ENCODE measurements around the gene C22orf39. TPM values are rescaled to one million over a fixed set of nuclear protein-coding genes. Genes with fewer than 3 reads are reported as not detected.
A peak's percentile ranks its signal among the peaks of the same experiment; 100 is the strongest.

C22orf39 gene
- total and polyA plus RNA-seq, 4 experiments from 2014 or later = 40.5 to 58.3 (median 48.9) TPM

DNA sequence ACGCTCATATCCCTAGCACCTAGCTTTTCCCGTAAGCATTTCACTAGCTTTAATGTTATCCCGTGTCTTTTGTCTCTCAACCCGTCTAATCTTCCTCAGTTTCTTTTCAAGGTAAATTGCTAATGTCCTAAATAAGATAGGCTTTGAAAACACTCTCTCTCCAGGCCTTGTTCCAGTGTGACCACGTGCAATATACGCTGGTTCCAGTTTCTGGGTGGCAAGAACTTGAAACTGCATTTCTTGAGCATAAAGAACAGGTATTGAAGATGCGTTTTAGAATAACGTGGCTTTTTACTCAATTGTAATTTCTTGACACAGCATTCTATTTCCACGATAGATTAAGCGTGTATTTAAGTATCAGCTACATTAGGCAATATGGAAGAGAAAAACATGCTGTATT, 33.3 kb upstream of the C22orf39 start:
- no peaks in the 10 kb centered on the region for H3K27me3 ChIP-seq (ENCODE audit: insufficient read depth, low read length)
- H3K36me3 Mint-ChIP-seq = peaks cover 3 to 18% of the 10 kb centered on the region in 2 donors
- H3K4me3 Mint-ChIP-seq = peak overlapping the region in 6 of 8 donors; percentile 51 to 98 (median 92)
- H3K27ac Mint-ChIP-seq = no peak overlapping the region
- H3K9me3 ChIP-seq (ENCODE audit: control insufficient read depth in 1 of 2, low read length in 2 of 2) = no peaks in the 10 kb centered on the region
- ChIA-PET CTCF (ENCODE audit: partially characterized antibody) (no interaction called here), POLR2A (ENCODE audit: partially characterized antibody) (no interaction called here)
- intact Hi-C loops (cut with micrococcal nuclease) = no loop called here
- no peak overlapping the region for H3K27ac ChIP-seq (ENCODE audit: low read depth, low read length)
- no peak for DNase-seq
- H3K4me3 ChIP-seq (ENCODE audit: low read length in 2 of 2) = peak overlapping the region in 1 of 2 donors; percentile 21
- H3K9me3 Mint-ChIP-seq = no peaks in the 10 kb centered on the region
- H3K4me1 Mint-ChIP-seq = peaks cover 19 to 39% (median 28%) of the 10 kb centered on the region in 4 donors
- H3K4me1 ChIP-seq (ENCODE audit: insufficient read depth, low read length) = peaks cover 18% of the 10 kb centered on the region
- no peaks in the 10 kb centered on the region for H3K27me3 Mint-ChIP-seq
- H3K36me3 ChIP-seq (ENCODE audit: insufficient read depth, low read length) = no peaks in the 10 kb centered on the region

GRCh38 chr22:19480173-19480568, 32.7 kb upstream of the C22orf39 start:
- peak overlapping the region; percentile 96 for H3K27ac ChIP-seq (ENCODE audit: low read depth, low read length)
- CTCF ChIA-PET (ENCODE audit: partially characterized antibody) = interaction anchor here (0.7 to 3.6 kb wide), 5 partner anchors 14 to 339 kb away, joined by 3 to 19 read pairs (median 4); partner anchors contain the start of gene ESS2

DNA sequence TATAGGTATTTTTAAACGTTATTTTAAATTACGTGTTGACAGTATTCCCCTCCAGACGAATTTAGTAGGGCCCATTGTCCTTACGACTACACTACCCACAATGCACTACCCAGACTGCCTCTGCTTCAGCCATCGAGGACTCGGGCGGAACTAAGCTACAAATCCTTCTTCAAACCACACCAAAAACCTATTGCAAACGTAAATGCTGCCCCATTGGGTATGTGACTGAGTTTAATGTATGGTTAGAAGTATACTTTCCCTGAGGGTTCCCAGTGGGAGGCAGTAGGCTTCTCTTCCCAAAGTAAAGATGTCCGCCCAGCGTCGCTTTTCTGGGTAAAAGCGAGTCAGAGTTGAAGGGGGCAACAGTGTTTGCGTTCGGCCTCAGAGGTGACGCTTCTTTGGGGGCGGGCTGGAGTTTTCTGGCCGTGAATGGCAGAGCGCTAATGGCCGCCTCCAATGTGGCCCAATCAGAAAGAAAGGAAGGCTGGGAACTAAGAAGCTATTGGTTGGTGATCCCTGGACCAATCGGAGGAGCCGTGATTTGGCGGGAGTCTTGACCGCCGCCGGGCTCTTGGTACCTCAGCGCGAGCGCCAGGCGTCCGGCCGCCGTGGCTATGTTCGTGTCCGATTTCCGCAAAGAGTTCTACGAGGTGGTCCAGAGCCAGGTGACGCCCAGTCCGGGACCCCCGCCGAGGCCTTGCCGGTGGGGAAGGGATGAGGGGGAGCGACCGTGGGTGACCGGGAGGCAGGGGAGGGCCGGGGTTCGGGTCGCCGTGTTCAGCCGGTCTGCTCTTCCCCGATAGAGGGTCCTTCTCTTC, 32.1 kb upstream of the C22orf39 start, which contains the start of gene CDC45:
CDC45 (plus strand) TSS at position 566 of the 818 bp plus-strand sequence; CDS start at position 615, 49 bp downstream.
- no peaks in the 10 kb centered on the region for H3K27me3 ChIP-seq (ENCODE audit: insufficient read depth, low read length)
- peak within 1 kb of the TSS; percentile 62 to 83 for H3K4me3 ChIP-seq (ENCODE audit: low read length in 2 of 2)
- H3K36me3 Mint-ChIP-seq = peaks cover 5 to 21% of the 10 kb centered on the region in 2 donors
- peak within 1 kb of the TSS; percentile 91 to 98 (median 94) for H3K4me3 Mint-ChIP-seq
- H3K4me1 Mint-ChIP-seq = peaks cover 21 to 46% (median 34%) of the 10 kb centered on the region in 4 donors
- CTCF ChIA-PET (ENCODE audit: partially characterized antibody) = interaction anchor here (0.7 to 3.6 kb wide), 7 partner anchors 9 to 339 kb away, joined by 3 to 19 read pairs (median 3); partner anchors contain the start of gene ESS2
- no peaks in the 10 kb centered on the region for H3K27me3 Mint-ChIP-seq
- no peaks in the 10 kb centered on the region for H3K36me3 ChIP-seq (ENCODE audit: insufficient read depth, low read length)
- H3K27ac ChIP-seq (ENCODE audit: low read depth, low read length) = peak within 1 kb of the TSS; percentile 96
- H3K9me3 Mint-ChIP-seq = no peaks in the 10 kb centered on the region
- H3K27ac Mint-ChIP-seq = peak within 1 kb of the TSS; percentile 97 to 100 (median 100)
- H3K9me3 ChIP-seq (ENCODE audit: control insufficient read depth in 1 of 2, low read length in 2 of 2) = no peaks in the 10 kb centered on the region
- DNase-seq = peak; percentile 95 to 97 (median 95)
- peaks cover 18% of the 10 kb centered on the region for H3K4me1 ChIP-seq (ENCODE audit: insufficient read depth, low read length)
- intact Hi-C loops (cut with micrococcal nuclease) = loop anchor here (1.0 to 2.0 kb wide), 6 partner anchors 32 to 357 kb away; partner anchors contain the start of genes C22orf39, DGCR2, ESS2 and MRPL40
- POLR2A ChIA-PET (ENCODE audit: partially characterized antibody) = interaction anchor here (0.7 to 3.9 kb wide), 17 partner anchors 13 to 371 kb away, joined by 3 to 47 read pairs (median 4); partner anchors contain the start of genes C22orf39, DGCR2, ESS2 and HIRA

More at GRCh38 chr22:19480173-19480568, 32.7 kb upstream of the C22orf39 start:
- Mint-ChIP-seq H3K36me3 (peaks cover 5 to 20% of the 10 kb centered on the region in 2 donors), H3K27ac (peak overlapping the region; percentile 19 to 100 (median 77)), H3K4me3 (peak overlapping the region; percentile 91 to 98 (median 94)), H3K4me1 (peaks cover 21 to 46% (median 32%) of the 10 kb centered on the region in 4 donors), H3K27me3 (no peaks in the 10 kb centered on the region), H3K9me3 (no peaks in the 10 kb centered on the region)
- no peaks in the 10 kb centered on the region for H3K36me3 ChIP-seq (ENCODE audit: insufficient read depth, low read length)
- POLR2A ChIA-PET (ENCODE audit: partially characterized antibody) = interaction anchor here (0.7 to 3.9 kb wide), 12 partner anchors 14 to 370 kb away, joined by 3 to 47 read pairs (median 4); partner anchors contain the start of genes C22orf39, DGCR2, ESS2 and HIRA
- H3K4me1 ChIP-seq (ENCODE audit: insufficient read depth, low read length) = peaks cover 18% of the 10 kb centered on the region
- H3K27me3 ChIP-seq (ENCODE audit: insufficient read depth, low read length) = no peaks in the 10 kb centered on the region
- peak overlapping the region; percentile 21 to 62 for H3K4me3 ChIP-seq (ENCODE audit: low read length in 2 of 2)
- intact Hi-C loops (cut with micrococcal nuclease) = no loop called here
- no peaks in the 10 kb centered on the region for H3K9me3 ChIP-seq (ENCODE audit: control insufficient read depth in 1 of 2, low read length in 2 of 2)
- DNase-seq = peak in 2 of 5 donors; percentile 2 to 3

DNA sequence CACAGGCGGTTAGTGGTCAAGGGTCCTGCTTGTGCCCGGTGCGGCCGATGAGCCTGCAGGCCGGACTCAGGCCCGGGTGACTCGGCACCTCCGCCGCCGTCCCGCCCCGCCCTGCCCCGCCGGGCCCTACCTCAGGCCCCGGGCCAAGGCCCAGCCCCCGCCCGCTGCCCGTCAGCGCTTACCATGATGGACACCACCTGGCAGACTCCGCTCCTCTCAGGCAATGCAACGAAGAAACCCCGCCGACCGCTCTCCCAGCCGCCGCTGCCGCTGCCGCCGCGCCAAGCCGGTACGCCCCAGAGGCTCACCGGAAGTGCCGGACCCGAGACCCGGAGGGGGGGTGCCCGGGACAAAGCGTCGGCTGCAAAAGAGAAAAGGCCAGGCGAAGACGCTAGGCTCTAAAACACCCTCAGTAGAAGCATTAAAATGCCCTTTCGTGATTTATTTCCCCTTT, 31.4 kb upstream of the C22orf39 start, which contains the start of gene UFD1:
UFD1 (minus strand) TSS at position 293 of the 454 bp plus-strand sequence; CDS start at position 185, 108 bp downstream.
- Mint-ChIP-seq H3K4me1 (peaks cover 21 to 46% (median 34%) of the 10 kb centered on the region in 4 donors), H3K36me3 (peaks cover 6 to 23% of the 10 kb centered on the region in 2 donors), H3K9me3 (no peaks in the 10 kb centered on the region), H3K27ac (peak within 1 kb of the TSS; percentile 97 to 100 (median 100)), H3K27me3 (no peaks in the 10 kb centered on the region), H3K4me3 (peak within 1 kb of the TSS; percentile 91 to 98 (median 94))
- intact Hi-C loops (cut with micrococcal nuclease) = loop anchor here (1.0 to 2.0 kb wide), 7 partner anchors 32 to 357 kb away; partner anchors contain the start of genes C22orf39, DGCR2, ESS2 and MRPL40
- Histone ChIP-seq H3K4me1 (ENCODE audit: insufficient read depth, low read length) (peaks cover 18% of the 10 kb centered on the region), H3K4me3 (ENCODE audit: low read length in 2 of 2) (peak within 1 kb of the TSS; percentile 62 to 83), H3K36me3 (ENCODE audit: insufficient read depth, low read length) (peaks cover 1% of the 10 kb centered on the region), H3K9me3 (ENCODE audit: control insufficient read depth in 1 of 2, low read length in 2 of 2) (no peaks in the 10 kb centered on the region), H3K27me3 (ENCODE audit: insufficient read depth, low read length) (no peaks in the 10 kb centered on the region), H3K27ac (ENCODE audit: low read depth, low read length) (peak within 1 kb of the TSS; percentile 96)
- DNase-seq = peak; percentile 84 to 87 (median 86)
- POLR2A ChIA-PET (ENCODE audit: partially characterized antibody) = interaction anchor here (0.9 to 3.9 kb wide), 15 partner anchors 12 to 370 kb away, joined by 3 to 47 read pairs (median 4); partner anchors contain the start of genes C22orf39, DGCR2, ESS2 and HIRA
- CTCF ChIA-PET (ENCODE audit: partially characterized antibody) = interaction anchor here (0.9 to 3.6 kb wide), 7 partner anchors 15 to 334 kb away, joined by 3 to 19 read pairs (median 3); partner anchors contain the start of genes ESS2 and HIRA

- Histone ChIP-seq H3K27me3 (ENCODE audit: insufficient read depth, low read length) (no peaks in the 10 kb centered on the region), H3K36me3 (ENCODE audit: insufficient read depth, low read length) (peaks cover 8% of the 10 kb centered on the region), H3K4me1 (ENCODE audit: insufficient read depth, low read length) (peaks cover 18% of the 10 kb centered on the region), H3K9me3 (ENCODE audit: control insufficient read depth in 1 of 2, low read length in 2 of 2) (no peaks in the 10 kb centered on the region), H3K4me3 (ENCODE audit: low read length in 2 of 2) (peak overlapping the region; percentile 62 to 83), H3K27ac (ENCODE audit: low read depth, low read length) (peak overlapping the region; percentile 96)
- ChIA-PET CTCF (ENCODE audit: partially characterized antibody) (interaction anchor here (0.9 to 3.6 kb wide), 8 partner anchors 13 to 370 kb away, joined by 3 to 19 read pairs (median 4); partner anchors contain the start of genes ESS2 and HIRA), POLR2A (ENCODE audit: partially characterized antibody) (interaction anchor here (0.8 to 3.9 kb wide), 12 partner anchors 12 to 370 kb away, joined by 3 to 47 read pairs (median 4); partner anchors contain the start of genes C22orf39, DGCR2, ESS2 and HIRA)
- peak overlapping the region; percentile 65 to 98 (median 92) for H3K4me3 Mint-ChIP-seq
- intact Hi-C loops (cut with micrococcal nuclease) = loop anchor here (1.0 to 2.0 kb wide), 2 partner anchors 119 to 152 kb away; no protein-coding TSS in a partner anchor
- no peaks in the 10 kb centered on the region for H3K27me3 Mint-ChIP-seq
- peaks cover 21 to 46% (median 35%) of the 10 kb centered on the region in 4 donors for H3K4me1 Mint-ChIP-seq
- peaks cover 13 to 30% of the 10 kb centered on the region in 2 donors for H3K36me3 Mint-ChIP-seq
- H3K27ac Mint-ChIP-seq = peak overlapping the region; percentile 73 to 99 (median 88)
- DNase-seq = peak in 4 of 5 donors; percentile 26 to 34 (median 30)
- H3K9me3 Mint-ChIP-seq = no peaks in the 10 kb centered on the region
Observed at GRCh38 chr22:19478045-19478900, 30.8 kb upstream of the C22orf39 start.

All from CD4-positive, alpha-beta memory T cell (primary cell).